Endothelial cell of hepatic sinusoid (primary cell): Measurements from ENCODE around the gene RNASET2.

ENCODE experiments used
- in situ Hi-C: cut with HindIII; loops from 2 replicates; pipeline ENCODE4 v1.10.0; 2017; ENCODE audit warnings: low sequenced_read_pairs

The RNASET2 gene, protein sequence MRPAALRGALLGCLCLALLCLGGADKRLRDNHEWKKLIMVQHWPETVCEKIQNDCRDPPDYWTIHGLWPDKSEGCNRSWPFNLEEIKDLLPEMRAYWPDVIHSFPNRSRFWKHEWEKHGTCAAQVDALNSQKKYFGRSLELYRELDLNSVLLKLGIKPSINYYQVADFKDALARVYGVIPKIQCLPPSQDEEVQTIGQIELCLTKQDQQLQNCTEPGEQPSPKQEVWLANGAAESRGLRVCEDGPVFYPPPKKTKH

DNA sequence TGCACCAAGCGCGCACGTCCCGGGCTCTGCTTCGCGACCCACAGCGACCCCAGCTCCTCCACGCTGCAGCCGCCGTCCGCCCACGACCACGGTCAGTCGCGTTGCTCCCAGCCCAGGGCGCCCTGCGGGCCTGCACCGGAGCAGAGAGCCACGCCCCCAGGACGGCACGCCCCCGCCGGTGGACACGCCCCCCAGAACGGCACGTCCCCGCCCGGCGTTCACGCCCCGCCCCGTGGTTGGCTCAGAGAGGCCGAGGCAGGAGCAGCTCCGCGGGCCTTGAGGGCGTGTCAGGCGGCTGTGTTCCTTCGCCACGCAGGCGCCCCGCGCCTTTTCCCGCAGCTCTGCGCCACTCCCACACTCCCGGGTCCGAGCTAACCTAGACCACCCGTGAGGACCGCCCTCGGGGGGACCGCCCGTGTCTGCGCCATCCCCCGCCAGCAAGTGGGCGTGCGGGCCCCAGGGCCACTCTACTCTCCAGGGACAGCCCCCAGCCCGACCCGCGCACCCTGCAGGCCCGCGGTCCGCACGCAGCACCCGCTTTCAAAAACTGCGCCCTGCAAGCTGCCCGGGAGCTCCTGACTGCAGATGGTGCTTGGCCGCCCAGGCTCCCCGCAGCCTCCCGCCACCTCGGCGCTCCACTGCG is at the start of gene RNASET2:
Gene RNASET2, minus strand, starts transcription at position 107 of the 643 bp plus-strand sequence. CDS start 368 bp downstream, outside the sequence.
- in situ Hi-C loops: no loop called here

DNA sequence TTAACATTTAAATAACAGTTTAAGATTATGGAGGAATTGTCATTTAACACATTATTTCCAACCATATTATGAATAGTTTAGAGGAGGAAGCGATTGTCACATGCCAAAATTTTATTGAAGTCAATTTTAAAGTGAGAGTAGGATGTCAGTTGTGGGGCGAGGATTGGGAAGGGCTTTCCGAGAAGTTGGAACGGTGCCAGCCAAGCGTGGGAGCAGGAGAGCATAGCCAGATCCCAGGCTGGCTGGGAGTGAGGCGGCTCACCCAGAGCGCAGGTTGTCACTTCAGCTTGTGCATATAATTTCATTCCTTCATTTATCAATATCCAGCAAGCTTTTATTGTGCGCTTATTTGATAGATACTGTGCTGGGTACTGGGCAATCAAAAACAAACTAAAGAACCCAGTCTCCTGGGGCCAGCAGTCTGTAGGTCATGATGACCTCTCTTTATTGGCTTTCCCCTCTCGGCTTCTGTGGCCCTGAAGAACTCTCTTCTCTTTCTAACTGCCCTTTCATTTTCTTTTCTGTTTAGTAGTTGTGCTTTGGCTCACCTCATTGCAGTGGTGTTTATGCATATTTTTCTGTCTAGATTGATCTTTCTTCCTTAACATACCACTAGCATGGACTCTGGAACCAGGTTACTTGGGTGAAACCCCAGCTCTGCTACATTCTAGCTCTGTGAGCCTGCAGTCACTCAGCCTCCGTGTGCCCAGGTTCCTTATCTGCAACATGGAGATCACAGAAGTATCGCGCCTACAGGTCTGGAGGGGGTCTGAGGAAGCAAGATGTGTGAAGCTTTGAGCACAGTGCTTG is 49.2 kb upstream of the RNASET2 start:
- in situ Hi-C loops: no loop called here

DNA sequence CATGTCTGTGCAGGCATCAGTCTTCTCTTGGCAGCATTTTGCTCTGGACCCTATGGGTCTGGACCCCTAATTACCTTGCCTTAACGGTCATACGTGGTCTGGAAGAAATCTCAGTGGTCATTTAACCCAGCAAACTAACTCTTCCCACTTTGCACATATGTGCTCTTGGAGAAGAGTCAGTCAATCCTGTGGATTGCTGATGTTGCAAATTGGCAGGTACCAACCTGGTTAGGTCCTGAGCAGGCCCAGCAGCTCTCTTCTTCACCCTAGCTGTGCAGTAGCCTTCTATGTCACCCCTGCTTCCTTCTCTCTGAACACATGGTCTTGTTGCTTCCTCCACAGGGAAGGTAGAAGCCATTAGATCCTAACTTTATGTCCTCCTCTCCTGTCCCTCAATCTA is 44.4 kb upstream of the RNASET2 start:
- in situ Hi-C loops: no loop called here

DNA sequence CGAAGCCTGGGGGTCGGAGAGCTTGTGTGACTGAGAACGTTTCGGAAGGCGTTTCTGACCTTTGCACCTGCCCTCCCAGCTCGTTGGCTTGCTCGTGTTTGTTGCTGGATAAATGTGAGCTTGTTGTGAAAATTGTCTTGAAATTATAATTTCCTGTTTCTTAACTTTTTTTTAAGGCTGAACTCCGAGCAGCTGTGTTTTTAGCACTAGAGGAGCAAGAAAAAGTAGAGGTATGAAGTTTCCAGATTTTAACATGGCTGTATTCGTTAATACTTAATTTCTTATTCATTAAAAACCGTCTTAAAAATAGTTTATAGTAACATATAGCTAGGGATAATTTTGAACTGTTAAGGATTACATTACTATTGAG is 43.5 kb upstream of the RNASET2 start:
- in situ Hi-C loops: no loop called here

DNA sequence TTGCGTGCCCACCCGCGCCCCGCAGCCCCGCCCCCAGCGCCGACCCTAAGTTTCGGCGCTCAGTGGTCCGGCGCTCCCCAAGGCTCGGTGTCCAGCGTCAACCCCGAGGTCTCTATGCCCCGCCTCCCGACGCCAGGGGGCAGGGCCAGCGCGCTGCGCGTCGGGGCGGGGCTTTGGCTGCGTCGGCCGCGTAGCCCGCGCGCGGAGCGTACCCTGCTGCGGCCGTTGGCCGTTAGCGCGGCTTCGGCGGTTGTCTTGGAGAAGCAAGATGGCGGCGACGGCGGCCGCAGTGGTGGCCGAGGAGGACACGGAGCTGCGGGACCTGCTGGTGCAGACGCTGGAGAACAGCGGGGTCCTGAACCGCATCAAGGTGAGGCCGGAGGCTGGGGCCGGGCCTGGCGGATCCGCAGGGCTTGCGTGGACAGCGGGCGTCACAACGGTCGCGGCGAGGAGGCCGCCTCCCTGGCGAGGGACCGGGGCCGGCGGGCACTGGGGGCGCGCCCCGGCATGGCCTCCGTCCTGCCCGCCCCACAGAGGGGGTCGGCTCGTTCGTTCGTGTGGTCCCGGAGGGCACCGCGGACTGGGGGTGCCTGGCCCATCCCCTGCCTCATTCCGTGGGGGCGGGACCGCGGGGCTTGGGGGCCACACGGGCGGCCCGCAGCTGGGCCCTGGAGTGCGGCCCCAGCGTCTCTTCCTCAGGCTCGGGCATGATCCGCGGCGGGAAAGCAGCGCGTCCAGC is 43.0 kb upstream of the RNASET2 start, which contains the start of gene CEP43:
Gene CEP43, plus strand, starts transcription at position 253 of the 739 bp plus-strand sequence. Its CDS starts 16 bp downstream, at position 269.
- in situ Hi-C loops: no loop called here

DNA sequence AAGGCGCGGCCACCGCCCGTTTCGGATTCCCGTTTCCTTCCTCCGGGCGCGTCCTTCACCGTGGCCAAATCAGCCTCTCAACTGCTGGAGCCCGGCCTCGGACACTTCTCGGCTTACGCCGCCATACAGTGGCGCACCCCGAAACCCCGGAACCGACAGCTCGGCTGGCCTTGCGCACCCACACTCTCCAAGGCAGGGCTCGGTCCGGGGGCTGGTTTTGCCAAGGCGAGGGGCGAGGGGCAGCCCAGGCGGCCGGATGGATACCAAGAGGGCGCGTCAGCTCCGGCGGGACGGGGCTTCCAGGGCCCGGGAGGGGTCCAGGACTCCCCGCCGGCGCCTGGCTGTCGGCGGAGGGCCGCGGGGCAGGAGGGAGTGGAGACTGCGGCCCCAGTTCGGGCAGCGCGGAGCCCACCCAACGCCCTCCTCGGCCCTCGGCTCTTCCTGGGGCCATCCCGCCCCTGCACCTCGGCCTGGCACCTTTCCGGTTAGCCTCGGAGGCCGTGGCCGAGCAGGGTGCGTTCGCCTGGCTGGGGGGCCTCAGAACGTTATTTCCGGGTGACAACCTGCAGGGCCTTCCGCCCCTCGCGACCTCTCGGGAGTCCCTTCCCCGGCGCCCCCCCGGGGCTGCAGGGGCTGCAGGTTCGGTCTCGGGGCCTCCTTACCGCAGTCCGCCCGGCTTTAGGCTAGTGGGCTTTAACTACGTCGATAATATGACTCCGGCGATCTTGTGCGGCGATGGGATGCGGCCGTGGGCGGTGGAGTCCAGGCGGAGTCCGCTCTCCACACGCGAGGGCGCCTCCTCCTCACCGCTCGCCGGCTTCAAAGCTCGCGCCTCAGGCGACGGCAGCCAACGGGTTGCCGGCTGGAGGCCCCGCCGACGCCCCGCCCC is 42.1 kb upstream of the RNASET2 start:
- in situ Hi-C loops: no loop called here

DNA sequence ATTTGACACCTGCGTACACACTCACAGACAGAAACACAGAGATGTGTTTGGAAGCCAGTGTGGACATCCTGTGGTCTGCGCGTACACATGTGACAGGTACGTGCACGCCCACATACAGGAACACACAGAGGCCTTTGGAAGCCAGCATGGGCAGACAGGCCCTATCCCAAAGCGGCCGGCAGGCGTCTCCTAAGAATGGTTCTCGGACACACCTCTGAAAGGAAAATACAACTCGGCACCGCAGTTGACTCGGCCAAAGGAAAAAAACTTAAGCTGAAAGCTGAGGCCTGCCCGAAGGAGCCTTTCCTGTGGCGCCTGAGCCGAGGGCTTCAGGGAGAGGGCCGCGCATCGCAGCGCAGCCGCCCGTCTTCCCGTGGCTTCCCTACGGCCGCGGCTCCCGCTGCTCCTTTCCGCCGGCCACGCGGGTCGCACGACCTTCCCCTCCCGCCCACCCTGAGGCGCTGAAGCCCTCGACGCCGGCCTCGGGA is 41.5 kb upstream of the RNASET2 start:
- in situ Hi-C loops: no loop called here

DNA sequence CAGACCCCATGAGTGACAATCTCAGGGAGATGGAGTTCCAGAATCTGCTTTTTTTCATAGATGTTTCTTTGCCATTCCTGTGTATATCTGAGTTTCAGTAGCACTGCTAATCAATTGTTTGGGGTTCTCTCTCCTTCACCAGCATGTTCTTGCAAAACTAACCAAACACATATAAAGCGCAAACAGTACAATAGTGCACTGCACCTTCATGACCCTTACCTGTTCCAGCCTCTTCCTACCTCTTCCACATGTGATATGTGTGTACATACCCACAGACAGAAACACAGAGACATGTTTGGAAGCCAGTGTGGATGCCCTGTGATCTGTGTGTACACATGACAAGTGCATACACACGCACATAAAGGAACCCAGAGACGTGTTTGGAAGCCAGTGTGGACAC is 41.0 kb upstream of the RNASET2 start:
- in situ Hi-C loops: no loop called here

DNA sequence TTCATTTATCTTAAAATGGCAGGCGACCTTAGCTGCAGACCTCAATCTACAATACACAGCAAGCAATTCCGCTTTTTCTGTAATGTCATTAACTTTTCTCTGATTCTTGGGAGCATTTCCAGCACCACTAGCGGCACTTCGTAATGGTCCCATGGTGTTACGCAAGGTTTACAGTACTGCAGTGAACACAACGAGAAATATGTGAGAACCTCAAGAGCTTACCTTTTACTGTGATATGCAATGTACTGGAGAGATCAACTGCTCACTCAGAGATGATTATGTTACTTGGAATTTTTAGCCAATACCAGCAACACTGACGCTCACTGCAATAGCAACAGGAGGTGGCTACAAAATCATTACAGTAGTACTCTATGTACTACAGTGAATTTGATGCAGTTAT is 40.1 kb upstream of the RNASET2 start:
- in situ Hi-C loops: no loop called here

DNA sequence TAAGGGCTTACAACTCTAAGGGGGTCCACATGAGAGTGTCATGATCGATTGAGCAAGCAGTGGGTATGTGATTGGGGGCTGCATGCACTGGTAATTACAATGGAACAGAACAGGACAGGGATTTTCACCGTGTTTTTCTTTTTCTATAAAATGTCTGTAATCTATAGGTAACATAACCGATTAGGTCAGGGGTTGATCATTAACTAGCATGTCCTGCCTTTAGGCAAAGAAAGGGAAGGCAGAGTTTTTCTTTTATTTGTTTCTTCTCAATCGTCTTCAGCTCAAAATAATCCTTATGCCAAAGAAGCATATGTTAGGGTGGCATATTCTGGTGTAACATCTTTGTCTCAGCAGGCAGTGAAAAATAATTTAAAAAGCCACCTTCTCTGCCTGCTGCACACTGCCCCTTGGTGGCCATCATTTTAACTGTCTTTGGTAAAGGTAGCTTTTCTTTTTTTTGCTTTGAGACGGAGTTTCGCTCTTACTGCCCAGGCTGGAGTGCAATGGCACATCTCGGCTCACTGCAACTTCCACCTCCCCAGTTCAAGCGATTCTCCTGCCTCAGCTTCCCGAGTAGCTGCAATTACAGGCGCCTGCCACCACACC is 33.2 kb upstream of the RNASET2 start:
- in situ Hi-C loops: no loop called here

DNA sequence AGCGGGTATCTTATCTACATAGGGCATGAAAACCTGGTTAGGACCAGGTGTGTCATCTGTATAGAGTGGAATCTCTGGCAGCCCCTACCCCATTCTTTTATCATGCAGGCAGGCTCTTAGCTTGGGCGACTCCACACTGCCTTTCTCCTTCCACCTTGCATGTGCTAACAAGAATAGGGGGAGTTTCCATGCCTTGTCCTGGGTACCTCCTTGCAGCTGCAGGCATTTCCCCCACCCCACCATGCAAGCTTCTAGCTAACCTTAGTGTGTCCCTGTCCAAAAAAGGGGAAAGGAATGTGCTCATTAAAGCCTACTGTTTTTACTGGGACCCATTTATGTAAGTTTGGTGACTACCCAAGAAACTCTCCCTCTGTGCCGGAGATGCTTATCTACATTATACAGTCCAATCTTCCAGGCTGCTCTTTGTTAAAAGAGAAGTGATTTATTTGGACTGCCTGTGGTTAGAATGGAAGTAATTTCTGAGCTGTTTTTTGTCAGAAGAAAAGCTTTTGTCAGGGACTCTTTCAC is 32.4 kb upstream of the RNASET2 start:
- in situ Hi-C loops: no loop called here

DNA sequence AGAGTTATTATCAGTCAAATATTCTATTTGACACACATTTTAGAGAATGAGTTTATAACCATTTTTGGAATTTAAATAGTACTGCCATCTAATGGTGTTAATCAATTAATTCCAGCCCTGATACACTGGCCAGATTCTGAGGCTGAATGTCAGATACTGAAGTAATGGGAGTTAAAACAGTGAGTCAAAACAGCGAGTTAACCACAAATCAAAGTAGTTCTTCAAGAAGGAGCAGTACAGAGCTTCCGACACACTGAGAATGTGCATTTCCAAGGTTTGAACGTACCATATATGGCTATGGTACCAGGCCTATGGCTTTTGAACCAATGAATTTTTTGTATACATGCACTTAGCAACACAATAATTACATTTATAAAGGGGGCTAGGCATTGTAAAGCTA is 31.6 kb upstream of the RNASET2 start:
- in situ Hi-C loops: no loop called here

DNA sequence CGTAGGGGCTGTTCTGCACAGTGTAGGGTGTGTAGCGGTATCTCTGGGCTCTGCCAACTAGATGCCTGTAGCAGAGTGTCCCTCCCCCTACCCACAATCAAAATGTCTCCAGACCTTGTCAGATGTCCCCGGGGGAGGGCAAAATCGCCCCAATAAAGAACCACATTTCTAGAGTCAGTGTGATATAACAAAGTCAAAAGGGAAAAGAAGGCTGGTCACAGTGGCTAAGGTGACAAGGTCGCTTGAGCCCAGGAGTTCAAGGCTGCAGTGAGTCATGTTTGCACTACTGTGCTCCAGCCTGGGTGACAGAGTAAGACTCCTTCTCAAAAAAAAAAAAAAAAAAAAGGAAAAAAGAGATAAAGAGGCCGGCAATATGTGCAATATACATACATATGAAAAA is 31.1 kb upstream of the RNASET2 start:
- in situ Hi-C loops: no loop called here

DNA sequence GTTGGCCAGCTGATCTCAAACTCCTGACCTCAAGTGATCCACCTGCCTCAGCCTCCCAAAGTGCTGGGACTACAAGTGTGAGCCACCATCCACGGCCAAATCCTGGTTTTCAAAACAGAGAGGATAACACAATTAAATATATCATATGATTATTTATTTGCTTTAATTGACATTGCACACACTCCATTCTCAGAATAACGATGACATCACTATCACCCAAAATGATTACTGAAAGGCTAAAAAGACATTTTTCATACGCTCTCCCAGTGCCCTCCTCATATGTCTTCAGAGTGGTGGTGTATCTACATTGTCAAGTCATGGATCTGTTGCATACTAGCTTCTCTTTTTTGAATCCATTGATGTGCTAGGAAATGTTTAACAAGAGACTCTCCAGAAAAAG is 24.4 kb upstream of the RNASET2 start:
- in situ Hi-C loops: no loop called here

DNA sequence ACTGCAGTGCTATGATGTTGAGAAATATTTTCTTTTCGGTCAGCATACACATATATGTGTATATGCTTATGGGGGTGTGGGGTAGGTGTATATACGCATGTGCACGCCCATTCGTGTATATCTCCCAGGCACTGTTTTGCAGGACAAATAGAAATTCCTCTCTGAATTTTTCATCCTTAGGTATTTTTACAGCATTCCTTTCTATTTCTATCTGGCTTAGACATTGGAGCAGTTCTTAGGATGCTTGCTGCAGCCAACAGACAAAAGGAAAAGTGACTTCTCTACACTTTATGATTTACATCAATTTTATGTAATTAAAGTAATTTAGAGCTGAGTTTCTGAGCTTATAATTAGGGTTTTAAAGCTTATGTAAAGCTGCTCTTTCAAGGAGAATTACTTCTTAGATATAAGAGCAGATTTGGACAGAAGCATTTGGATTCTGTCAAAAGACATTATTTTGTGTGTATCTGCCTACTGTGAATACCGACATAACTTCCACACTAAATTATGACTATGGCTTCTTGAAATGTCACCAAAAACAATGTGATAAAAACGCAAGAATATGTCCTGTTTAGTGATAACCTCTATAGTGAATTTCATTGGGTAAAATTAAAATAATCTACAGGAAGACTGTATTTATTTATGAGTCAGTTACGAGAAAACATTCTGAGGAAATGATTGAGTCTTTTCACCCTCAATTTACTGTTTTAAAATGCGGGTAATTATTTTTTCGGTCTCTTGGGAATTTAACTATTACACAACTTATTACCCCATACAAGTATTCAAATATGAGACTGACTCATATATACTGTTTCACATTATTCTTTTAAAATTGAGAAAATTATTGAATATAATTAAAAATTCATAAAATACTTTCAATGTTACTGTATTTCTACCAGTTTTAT is 21.5 kb upstream of the RNASET2 start:
- in situ Hi-C loops: no loop called here

DNA sequence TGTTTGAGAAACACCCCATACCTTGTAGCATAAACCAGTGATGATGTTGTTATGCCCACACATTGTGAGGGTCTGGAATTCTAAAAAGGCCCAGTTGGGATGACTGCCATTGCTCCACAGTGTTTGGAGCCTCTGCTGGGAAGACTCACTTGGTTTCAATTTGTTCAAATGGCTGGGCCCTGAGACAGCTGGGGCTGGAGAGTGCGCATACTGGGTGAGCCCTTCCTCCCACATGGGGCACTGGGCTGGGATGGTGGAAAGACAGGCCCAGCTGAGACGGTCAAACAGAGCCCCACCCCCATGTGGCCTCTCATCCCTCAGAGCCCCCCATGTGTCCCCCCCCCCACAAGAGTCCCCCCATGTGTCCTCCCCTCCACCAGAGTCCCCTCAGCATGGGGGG is 20.3 kb upstream of the RNASET2 start:
- in situ Hi-C loops: no loop called here

DNA sequence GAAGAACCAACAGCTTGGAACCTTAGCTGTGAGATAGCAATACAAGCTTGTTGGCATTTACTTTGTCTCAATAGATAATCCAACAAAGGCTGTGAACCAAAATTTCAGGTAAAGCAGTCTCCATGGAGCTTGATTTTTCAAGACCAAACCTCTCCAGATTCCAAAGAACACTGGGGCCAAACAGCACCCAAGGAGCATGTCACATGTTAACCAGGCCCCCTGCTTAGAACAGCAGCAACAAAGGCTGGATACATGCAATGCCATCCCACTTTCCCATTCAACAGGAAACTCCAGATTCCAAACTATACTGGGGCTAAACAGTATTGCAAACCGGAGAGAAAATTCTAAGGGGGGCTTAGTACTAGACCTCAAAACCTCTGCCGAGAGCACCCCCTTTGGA is 15.8 kb upstream of the RNASET2 start:
- in situ Hi-C loops: no loop called here

DNA sequence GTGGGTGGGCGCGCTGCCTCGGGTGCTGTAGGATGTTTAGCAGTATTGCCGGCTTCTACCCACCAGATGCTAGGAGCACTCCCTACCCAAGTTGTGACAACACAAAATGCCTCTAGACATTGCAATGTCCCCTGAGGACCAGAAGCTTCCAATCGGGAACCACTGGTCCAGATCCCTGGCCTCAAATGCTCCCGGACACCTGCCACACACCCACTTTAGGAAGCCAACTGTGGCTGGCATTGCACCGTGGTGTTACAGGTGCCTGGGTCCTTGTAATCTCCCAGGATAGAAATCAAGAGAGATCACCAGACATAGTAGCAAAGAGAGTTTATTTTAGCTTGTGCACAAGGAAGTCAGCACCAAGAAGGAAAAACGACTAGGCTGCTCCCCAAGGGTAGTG is 14.9 kb upstream of the RNASET2 start:
- in situ Hi-C loops: no loop called here
